Sigmoid colon (tissue), 4 donors: Measurements from ENCODE around the gene LPIN1.

ENCODE experiments used
- EP300 ChIP-seq, 4 donors: sonication (generic); formaldehyde crosslinking; IDR thresholded peaks; one replicate each; pipeline ENCODE4 v1.6.1; 2017; ENCODE audit warnings: antibody characterized with exemption in 4 of 4
- POLR2A ChIP-seq, 2 donors: fragments of 450-650 bp; IDR thresholded peaks; one replicate each; pipeline ENCODE4 v1.6.1; 2016; ENCODE audit warnings: antibody characterized with exemption in 2 of 2, mild to moderate bottlenecking in 2 of 2, moderate library complexity in 2 of 2
- POLR2AphosphoS5 ChIP-seq, 4 donors: sonication (generic); formaldehyde crosslinking; IDR thresholded peaks; one replicate each; pipeline ENCODE4 v1.6.1; 2017; ENCODE audit warnings: antibody characterized with exemption in 4 of 4
- TF ChIP-seq, protein P1 (sequence below), 4 experiments: fragments of 450-650 bp in 3 of 4; fragments of 200-600 bp in 1 of 4; IDR thresholded peaks; one replicate each; pipeline ENCODE4 v1.5.1; 2016 to 2019; ENCODE audit warnings: antibody characterized with exemption in 4 of 4, mild to moderate bottlenecking in 3 of 4, moderate library complexity in 2 of 4

DNA sequence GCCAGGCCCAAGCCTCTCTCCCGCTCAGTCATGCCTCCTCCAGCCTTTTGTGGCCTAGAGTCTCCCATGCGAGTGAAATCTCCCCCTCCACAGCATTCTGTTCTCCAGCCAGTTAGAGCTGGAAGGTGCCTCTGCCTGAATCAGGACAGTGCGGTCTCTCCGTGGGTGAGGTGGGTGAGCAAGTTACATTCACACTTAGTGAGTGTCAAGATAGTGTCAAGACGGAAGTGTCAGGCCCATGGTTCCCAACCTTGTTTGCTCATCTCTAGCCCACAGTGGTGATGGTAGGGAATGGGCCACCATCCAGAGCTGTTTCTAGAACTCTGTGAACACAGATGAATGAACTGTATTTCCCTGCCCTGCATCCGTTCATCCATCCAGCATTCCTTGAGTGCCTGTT, 59.5 kb downstream of the LPIN1 start:
- TF ChIP-seq EP300 (IDR thresholded peaks at IDR 0.05) (no peak), POLR2A (IDR thresholded peaks at IDR 0.05) (no peak), POLR2AphosphoS5 (IDR thresholded peaks at IDR 0.05) (no peak)
- TF ChIP-seq, protein P1, sequence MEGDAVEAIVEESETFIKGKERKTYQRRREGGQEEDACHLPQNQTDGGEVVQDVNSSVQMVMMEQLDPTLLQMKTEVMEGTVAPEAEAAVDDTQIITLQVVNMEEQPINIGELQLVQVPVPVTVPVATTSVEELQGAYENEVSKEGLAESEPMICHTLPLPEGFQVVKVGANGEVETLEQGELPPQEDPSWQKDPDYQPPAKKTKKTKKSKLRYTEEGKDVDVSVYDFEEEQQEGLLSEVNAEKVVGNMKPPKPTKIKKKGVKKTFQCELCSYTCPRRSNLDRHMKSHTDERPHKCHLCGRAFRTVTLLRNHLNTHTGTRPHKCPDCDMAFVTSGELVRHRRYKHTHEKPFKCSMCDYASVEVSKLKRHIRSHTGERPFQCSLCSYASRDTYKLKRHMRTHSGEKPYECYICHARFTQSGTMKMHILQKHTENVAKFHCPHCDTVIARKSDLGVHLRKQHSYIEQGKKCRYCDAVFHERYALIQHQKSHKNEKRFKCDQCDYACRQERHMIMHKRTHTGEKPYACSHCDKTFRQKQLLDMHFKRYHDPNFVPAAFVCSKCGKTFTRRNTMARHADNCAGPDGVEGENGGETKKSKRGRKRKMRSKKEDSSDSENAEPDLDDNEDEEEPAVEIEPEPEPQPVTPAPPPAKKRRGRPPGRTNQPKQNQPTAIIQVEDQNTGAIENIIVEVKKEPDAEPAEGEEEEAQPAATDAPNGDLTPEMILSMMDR (IDR thresholded peaks at IDR 0.05), result no peak
